ENCODE data around the gene USP9X.

DNA sequence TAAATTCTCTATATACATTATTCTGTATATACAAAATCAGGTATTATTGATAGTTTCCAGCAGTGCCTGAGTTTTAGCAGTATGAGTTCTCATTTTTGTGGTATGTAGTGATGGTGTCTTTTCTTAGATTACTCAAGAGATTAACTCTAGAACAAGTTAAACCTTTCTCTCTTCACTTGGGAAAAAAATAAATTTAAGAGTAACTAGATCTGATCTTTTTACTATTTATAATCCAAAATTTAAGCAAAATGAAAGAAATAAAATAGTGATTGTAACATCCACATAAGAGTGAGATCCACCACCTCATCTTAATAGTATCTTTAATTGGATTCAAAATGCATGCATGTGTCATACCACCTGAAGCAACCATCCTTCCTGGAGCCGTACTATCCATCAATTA is 124.6 kb downstream of the USP9X start:
- TF ChIP-seq CTCF (IDR thresholded peaks at IDR 0.05 in 4 of 5, conservative IDR thresholded peaks at IDR 0.05 in 1 of 5) (no peak), POLR2A (IDR thresholded peaks at IDR 0.05) (no peak)

Measured in gastrocnemius medialis (tissue), 4 donors.